ENCODE data around the gene FCER1G.

DNA sequence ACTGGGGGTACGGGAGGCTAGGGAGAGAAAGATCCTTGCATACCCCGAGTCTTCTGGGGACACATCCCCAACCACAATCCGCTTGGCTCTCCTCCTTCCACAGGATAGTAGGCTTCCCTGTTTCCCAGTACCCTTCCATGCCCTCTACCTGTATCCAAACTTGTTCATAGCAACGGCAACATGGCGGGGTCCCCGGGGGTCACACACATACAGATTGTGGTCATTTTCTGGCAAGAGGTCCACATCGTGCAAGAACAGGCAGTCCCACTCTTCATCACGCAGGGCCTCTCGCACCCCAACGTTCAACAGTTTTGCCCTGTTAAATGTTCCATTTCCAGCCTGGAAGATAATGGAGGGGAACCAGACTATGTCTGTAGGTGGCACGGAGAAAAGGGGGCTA lies 41.4 kb upstream of the FCER1G start:
- TF ChIP-seq POLR2AphosphoS5 (IDR thresholded peaks at IDR 0.05; ENCODE audit: low read depth, low read length) (no peak), TAF1 (IDR thresholded peaks at IDR 0.05; ENCODE audit: borderline replicate concordance, insufficient read depth, low read length) (no peak)
- TF ChIP-seq, protein P1, sequence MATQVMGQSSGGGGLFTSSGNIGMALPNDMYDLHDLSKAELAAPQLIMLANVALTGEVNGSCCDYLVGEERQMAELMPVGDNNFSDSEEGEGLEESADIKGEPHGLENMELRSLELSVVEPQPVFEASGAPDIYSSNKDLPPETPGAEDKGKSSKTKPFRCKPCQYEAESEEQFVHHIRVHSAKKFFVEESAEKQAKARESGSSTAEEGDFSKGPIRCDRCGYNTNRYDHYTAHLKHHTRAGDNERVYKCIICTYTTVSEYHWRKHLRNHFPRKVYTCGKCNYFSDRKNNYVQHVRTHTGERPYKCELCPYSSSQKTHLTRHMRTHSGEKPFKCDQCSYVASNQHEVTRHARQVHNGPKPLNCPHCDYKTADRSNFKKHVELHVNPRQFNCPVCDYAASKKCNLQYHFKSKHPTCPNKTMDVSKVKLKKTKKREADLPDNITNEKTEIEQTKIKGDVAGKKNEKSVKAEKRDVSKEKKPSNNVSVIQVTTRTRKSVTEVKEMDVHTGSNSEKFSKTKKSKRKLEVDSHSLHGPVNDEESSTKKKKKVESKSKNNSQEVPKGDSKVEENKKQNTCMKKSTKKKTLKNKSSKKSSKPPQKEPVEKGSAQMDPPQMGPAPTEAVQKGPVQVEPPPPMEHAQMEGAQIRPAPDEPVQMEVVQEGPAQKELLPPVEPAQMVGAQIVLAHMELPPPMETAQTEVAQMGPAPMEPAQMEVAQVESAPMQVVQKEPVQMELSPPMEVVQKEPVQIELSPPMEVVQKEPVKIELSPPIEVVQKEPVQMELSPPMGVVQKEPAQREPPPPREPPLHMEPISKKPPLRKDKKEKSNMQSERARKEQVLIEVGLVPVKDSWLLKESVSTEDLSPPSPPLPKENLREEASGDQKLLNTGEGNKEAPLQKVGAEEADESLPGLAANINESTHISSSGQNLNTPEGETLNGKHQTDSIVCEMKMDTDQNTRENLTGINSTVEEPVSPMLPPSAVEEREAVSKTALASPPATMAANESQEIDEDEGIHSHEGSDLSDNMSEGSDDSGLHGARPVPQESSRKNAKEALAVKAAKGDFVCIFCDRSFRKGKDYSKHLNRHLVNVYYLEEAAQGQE (IDR thresholded peaks at IDR 0.05; ENCODE audit: insufficient read depth in 1 of 2, low read depth in 2 of 2, low read length in 2 of 2), result no peak

Data from PFSK-1 (cell line).